ENCODE measurements around the gene TPCN1. TPM values are rescaled to one million over a fixed set of nuclear protein-coding genes. Genes with fewer than 3 reads are reported as not detected.

The TPCN1 gene
- total and polyA plus RNA-seq, 2 experiments from 2014 or later: 14.4 to 16.2 TPM

GRCh38 chr12:113274848-113275247 lies 53.6 kb downstream of the TPCN1 start:
- no peaks in the 10 kb centered on the region for H4K20me1 ChIP-seq (replicated peaks; ENCODE audit: insufficient read depth)
- DNase-seq (ENCODE audit: low spot score) (no peak), ATAC-seq (no peak)
- H3K27me3 ChIP-seq (ENCODE audit: insufficient read depth): no peaks in the 10 kb centered on the region
- peaks cover 9% of the 10 kb centered on the region for H3K4me1 Mint-ChIP-seq
- peaks cover 7% of the 10 kb centered on the region for H3K27me3 Mint-ChIP-seq (ENCODE audit: insufficient read depth, low read depth, poor library complexity)
- no peaks in the 10 kb centered on the region for H3K36me3 ChIP-seq (ENCODE audit: insufficient read depth)
- H3K4me1 ChIP-seq (ENCODE audit: insufficient read depth): no peaks in the 10 kb centered on the region
- no peak overlapping the region for H3K4me3 Mint-ChIP-seq
- TF ChIP-seq EZH2 (IDR thresholded peaks at IDR 0.05; ENCODE audit: low read depth, unreplicated experiment): no peak
- TF ChIP-seq REST (IDR thresholded peaks at IDR 0.05; ENCODE audit: unreplicated experiment): no peak
- TF ChIP-seq ZNF114 (CRISPR knock-in tag; IDR thresholded peaks at IDR 0.05): no peak
- no peak for TF ChIP-seq JUNB (IDR thresholded peaks at IDR 0.05; ENCODE audit: unreplicated experiment)
- TF ChIP-seq ETS1 (IDR thresholded peaks at IDR 0.05): no peak
- TF ChIP-seq CREB1 (CRISPR knock-in tag; IDR thresholded peaks at IDR 0.05; ENCODE audit: low read depth): no peak
- TF ChIP-seq STAT1 (IDR thresholded peaks at IDR 0.05; ENCODE audit: unreplicated experiment): no peak
- H3K4me2 ChIP-seq: no peak overlapping the region
- H3K4me3 ChIP-seq: no peak overlapping the region
- H3K9me2 ChIP-seq (ENCODE audit: insufficient read depth): no peaks in the 10 kb centered on the region
- no peaks in the 10 kb centered on the region for H3F3A ChIP-seq (replicated peaks; ENCODE audit: low read depth)
- no peaks in the 10 kb centered on the region for H3K9me3 Mint-ChIP-seq
- H2AFZ ChIP-seq: no peak overlapping the region
- no peak overlapping the region for H3K27ac Mint-ChIP-seq
- no peak overlapping the region for H3K27ac ChIP-seq (ENCODE audit: low read depth)
- H3K79me2 ChIP-seq (replicated peaks; ENCODE audit: insufficient read depth): no peaks in the 10 kb centered on the region
- H3K36me3 Mint-ChIP-seq (ENCODE audit: low read depth): peaks cover 10% of the 10 kb centered on the region

GRCh38 chr12:113276306-113276705 lies 55.0 kb downstream of the TPCN1 start:
- Histone ChIP-seq H2AFZ (no peak overlapping the region), H3K27ac (ENCODE audit: low read depth) (no peak overlapping the region), H3F3A (replicated peaks; ENCODE audit: low read depth) (no peaks in the 10 kb centered on the region), H3K27me3 (ENCODE audit: insufficient read depth) (no peaks in the 10 kb centered on the region), H3K4me3 (no peak overlapping the region), H3K4me2 (no peak overlapping the region), H3K36me3 (ENCODE audit: insufficient read depth) (no peaks in the 10 kb centered on the region), H3K4me1 (ENCODE audit: insufficient read depth) (no peaks in the 10 kb centered on the region), H3K9me2 (ENCODE audit: insufficient read depth) (no peaks in the 10 kb centered on the region), H4K20me1 (replicated peaks; ENCODE audit: insufficient read depth) (no peaks in the 10 kb centered on the region), H3K79me2 (replicated peaks; ENCODE audit: insufficient read depth) (no peaks in the 10 kb centered on the region)
- H3K36me3 Mint-ChIP-seq (ENCODE audit: low read depth): peaks cover 10% of the 10 kb centered on the region
- H3K4me1 Mint-ChIP-seq: peaks cover 9% of the 10 kb centered on the region
- H3K9me3 Mint-ChIP-seq: no peaks in the 10 kb centered on the region
- 0 out of 2 replicates have a peak overlapping the region, but pooled peaks have one; percentile 8 for H3K27ac Mint-ChIP-seq
- ATAC-seq: no peak
- peaks cover 6% of the 10 kb centered on the region for H3K27me3 Mint-ChIP-seq (ENCODE audit: insufficient read depth, low read depth, poor library complexity)
- H3K4me3 Mint-ChIP-seq: no peak overlapping the region
- DNase-seq (ENCODE audit: low spot score): no peak
- no peak for TF ChIP-seq ZNF114 (CRISPR knock-in tag; IDR thresholded peaks at IDR 0.05)
- TF ChIP-seq STAT1 (IDR thresholded peaks at IDR 0.05; ENCODE audit: unreplicated experiment): no peak
- no peak for TF ChIP-seq ZNF462 (CRISPR knock-in tag; IDR thresholded peaks at IDR 0.05)
- TF ChIP-seq ETS1 (IDR thresholded peaks at IDR 0.05): no peak
- no peak for TF ChIP-seq EZH2 (IDR thresholded peaks at IDR 0.05; ENCODE audit: low read depth, unreplicated experiment)
- TF ChIP-seq NANOG (IDR thresholded peaks at IDR 0.05; ENCODE audit: borderline replicate concordance): no peak
- TF ChIP-seq CREB1 (CRISPR knock-in tag; IDR thresholded peaks at IDR 0.05; ENCODE audit: low read depth): no peak
- no peak for TF ChIP-seq EZH2phosphoT487 (IDR thresholded peaks at IDR 0.05; ENCODE audit: unreplicated experiment)
